Astrocyte of the cerebellum (primary cell): ENCODE results near the gene KXD1.
"Not testable (repeated sequence)": the region's sequence is repeated elsewhere in the genome, so short reads cannot be mapped to it uniquely, and the experiment has no call there.

Source experiments
- DNase-seq: peaks from one replicate; pipeline ENCODE4 v3.0.0-alpha.2; 2011; ENCODE audit warnings: low read depth
- H3K4me3 ChIP-seq: 2 replicates; pipeline ENCODE4 v1.5.1; 2011; ENCODE audit warnings: mild to moderate bottlenecking, low read depth, low read length, moderate library complexity
- CTCF ChIP-seq: IDR thresholded peaks from 2 replicates; pipeline ENCODE4 v1.5.1; 2012; ENCODE audit warnings: low read length, low read depth, moderate library complexity, mild to moderate bottlenecking; ENCODE audit errors: missing control alignments
- in situ Hi-C: cut with HindIII; loops from 2 replicates; pipeline ENCODE4 v1.10.0; 2017; ENCODE audit warnings: low sequenced_read_pairs

Gene KXD1

DNA sequence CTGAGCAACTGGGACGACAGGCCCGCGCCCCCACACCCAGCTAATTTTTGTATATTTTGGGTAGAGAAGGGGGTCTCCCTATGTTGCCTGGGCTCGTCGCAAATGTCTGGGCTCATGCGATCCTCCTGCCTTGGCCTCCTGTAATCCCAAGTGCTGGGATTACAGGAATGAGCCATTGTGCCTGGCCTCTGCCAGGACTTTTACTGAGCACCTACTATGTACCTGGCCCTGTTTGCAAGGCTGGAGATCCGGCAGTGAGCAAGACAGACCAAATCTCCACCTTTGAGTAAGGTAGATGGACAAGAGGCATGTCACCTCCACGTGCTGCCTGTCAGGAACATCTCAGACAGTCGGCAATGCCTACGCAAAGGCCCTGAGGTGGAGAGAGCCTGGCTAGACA is 21.2 kb upstream of the KXD1 start:
- DNase-seq: no peak
- in situ Hi-C loops: no loop called here
- TF ChIP-seq CTCF: no peak
- no peak overlapping the region for H3K4me3 ChIP-seq

GRCh38 chr19:18537431-18537830 is 20.2 kb upstream of the KXD1 start:
- DNase-seq: no peak
- no peak for TF ChIP-seq CTCF
- no peak overlapping the region for H3K4me3 ChIP-seq
- in situ Hi-C loops: no loop called here

- no peak overlapping the region for H3K4me3 ChIP-seq
- in situ Hi-C loops: no loop called here
- no peak for DNase-seq
- no peak for TF ChIP-seq CTCF
These were observed 19.6 kb upstream of the KXD1 start for GRCh38 chr19:18538115-18538514.

GRCh38 chr19:18539372-18539771 is 18.3 kb upstream of the KXD1 start:
- in situ Hi-C loops: no loop called here
- no peak for DNase-seq
- no peak overlapping the region for H3K4me3 ChIP-seq
- no peak for TF ChIP-seq CTCF

- in situ Hi-C loops, H3K4me3 ChIP-seq, DNase-seq: not testable (repeated sequence)
These were observed 17.5 kb upstream of the KXD1 start for GRCh38 chr19:18540200-18540599.

GRCh38 chr19:18541258-18541991 is 16.2 kb upstream of the KXD1 start:
- no peak for DNase-seq
- in situ Hi-C loops: no loop called here
- H3K4me3 ChIP-seq: peak overlapping the region; percentile 62
- TF ChIP-seq CTCF: no peak

- no peak for DNase-seq
- in situ Hi-C loops: no loop called here
- peak overlapping the region; percentile 62 for H3K4me3 ChIP-seq
- TF ChIP-seq CTCF: no peak
These were observed 15.4 kb upstream of the KXD1 start for GRCh38 chr19:18541992-18542940.
